HG03064 (cell line): Measurements from ENCODE around the gene SIAH1.
"Not testable (repeated sequence)": the region's sequence is repeated elsewhere in the genome, so short reads cannot be mapped to it uniquely, and the experiment has no call there.

Source experiments
- ATAC-seq: cut with Tn5 transposase; IDR thresholded peaks from one replicate; pipeline ENCODE4 v1.9.1; 2021; ENCODE audit warnings: low read depth; ENCODE audit not compliant: unreplicated experiment

The SIAH1 gene

DNA sequence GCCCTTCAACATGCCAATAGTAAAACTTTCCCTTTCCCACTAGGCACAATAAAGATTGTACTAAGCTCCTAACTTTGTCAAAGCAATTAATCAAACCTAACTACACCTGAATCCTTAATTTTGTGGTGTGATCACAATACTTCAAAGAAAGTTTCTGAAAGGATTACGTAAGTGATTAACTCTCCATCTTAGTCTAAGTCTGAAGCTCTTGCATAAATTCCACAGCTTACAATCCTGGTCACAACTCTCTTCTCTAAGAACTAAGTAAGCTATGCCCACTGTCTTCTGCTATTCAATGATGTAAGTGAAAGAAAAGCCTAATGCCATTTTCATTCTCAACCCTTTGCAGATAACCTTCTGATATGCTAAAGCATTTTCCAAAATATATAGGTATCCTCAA, 15.4 kb downstream of the SIAH1 start:
- ATAC-seq = no peak

DNA sequence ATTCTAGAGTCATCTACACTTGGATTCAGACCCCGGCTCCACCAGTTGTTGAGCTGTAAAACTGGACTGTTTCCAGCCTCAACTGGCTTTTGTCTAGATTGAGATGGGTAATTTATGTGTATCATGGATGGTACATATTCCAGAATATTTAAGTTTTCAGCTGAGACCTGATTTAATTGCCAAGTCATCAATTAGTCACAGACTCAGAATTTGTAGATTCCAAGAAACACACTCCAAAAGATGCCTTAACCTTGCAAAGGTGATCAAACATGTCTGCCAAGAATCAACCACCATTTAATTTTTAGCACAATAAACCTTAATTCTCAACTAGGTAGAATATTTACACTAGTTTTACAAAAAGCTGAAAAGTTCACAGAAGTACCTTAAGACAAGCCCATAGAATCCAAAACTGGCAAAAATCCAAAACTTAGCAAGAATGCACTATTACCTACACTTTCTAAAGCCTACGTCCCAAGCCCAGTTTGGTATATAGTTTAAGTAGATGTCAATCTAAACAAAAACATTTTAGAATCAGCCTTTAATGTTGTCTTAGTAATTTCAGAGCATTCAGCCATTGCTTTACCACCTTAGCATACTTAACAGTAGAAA, 17.7 kb downstream of the SIAH1 start:
- ATAC-seq = no peak

- peak; percentile 57 for ATAC-seq
Observed at GRCh38 chr16:48366165-48367093, 18.8 kb downstream of the SIAH1 start.

DNA sequence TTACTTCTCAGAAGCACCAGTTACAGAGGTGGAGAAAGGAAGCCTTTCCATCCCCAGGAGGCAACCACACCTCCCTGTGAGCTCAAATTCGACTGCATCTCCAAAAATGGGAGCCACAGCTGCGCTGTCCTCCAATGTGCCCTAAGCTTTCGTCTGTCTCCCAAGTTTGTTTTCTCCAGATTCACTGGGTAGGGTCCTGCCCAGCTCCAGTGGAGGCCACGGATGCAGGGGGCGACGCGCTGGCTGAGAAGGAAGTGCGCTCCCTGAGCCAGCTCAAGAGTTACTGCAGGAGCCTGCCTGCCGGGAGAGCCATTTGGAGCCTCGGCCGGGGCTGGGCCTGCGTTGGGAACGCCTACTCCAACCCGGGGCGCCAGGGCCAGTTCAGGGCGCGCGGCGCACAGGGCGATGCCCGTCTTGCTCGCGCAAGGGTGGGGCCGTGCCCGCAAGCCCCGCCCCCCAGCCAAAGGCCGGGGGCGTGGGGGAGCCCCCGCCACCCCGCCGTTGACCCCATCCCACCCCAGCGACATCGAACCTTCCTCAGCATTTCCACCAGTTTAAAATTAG, 19.5 kb downstream of the SIAH1 start:
- ATAC-seq = peak; percentile 86

GRCh38 chr16:48365025-48365600, 20.1 kb downstream of the SIAH1 start:
- no peak for ATAC-seq

DNA sequence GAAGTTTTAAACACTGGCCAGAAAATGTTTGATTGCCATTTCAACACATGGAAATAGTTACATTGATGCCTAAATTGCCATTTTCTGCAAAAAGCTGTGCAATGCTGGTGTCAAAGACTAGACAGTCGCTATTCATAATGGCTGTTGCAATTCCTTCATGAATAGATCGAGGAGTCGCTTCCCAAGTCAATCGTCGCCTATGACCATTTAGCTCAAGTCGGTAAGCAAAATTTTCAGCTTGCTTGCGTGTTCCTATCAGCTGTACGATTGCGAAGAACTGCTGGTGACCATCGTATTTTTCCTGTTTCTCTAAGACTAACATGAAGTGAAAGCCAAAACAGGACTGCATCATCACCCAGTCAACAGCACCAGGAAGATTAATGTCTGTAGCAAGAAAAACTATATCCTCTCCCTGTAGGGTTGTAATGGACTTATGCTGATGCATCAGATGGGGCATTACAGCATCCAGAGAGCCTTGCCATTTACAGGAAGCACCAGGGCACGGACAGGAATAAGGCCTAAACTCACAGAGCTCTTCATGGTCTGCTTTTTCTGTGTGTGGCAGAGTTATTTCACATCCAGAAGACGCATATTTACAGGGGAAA, 23.6 kb downstream of the SIAH1 start:
- no peak for ATAC-seq

DNA sequence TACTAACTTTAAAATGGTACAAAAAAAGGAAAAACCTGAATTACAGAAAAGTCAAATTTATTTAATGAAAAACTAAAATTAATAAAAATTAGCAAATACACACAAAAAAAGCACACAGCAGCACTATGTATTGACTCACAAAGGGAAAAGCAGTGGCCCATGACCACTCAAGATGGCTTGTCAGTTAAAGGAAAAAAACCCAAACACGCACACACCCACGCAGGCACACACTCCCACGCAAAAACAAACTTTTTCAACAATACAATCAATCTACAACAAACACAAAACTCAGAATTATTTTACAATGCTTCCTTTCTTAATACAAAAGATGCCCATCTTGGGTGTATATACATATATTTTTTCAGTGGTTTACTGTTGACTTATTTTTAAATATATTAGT, 24.2 kb downstream of the SIAH1 start:
- no peak for ATAC-seq

DNA sequence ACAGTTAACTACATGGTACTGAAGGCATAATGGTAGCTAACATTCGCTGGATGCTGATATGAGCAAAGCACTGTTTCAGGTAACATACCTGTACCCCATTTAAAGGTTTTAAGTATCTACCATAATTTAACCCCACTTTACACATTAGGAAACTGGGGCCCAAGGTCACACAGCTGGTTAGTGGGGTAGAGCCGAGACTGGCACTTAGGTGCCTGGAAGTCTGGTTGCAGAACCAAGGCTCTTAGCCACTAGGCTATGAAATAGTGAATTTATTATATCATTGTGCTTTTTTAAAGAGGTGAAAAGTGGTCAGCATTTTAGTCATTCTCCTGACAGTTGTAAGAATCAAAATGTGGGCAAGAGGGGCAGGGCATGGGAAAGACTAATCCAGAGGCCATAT, 25.2 kb downstream of the SIAH1 start:
- no peak for ATAC-seq

- ATAC-seq = no peak
Observed at GRCh38 chr16:48358419-48358818, 26.8 kb downstream of the SIAH1 start.

DNA sequence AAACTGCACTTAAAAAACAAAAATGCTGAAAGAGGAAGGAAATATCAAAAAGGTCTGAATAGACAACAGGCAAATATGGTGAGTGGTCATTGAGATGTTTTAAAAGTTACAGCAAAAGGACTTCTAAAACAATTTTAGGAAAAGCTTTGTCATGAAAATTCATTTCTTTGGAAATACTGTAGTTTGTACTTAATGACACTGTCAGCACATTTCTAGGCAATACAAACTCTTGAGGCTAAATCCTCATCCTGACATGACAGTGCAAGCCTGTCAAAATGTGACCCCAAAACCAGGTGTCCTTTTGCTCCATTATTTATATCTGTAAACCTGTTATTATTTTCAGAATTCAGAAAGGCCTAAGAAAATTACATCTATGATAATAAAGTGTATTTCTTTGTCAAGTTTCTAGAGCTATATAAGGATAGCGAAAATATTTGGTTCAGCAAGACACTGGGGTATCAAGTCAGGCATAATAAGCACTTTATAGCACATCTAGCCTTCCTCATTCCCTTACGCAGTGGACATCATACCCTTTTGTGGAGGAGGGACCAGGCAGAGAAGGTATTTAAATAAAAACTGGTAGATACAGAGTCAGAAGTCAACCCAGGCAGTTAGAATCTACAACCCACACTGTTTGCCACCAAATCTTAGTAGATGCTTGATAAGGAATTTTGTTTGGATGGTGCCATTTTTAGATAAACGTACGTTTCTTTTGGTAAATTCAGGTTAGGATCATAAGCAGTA, 28.4 kb downstream of the SIAH1 start:
- no peak for ATAC-seq

GRCh38 chr16:48354877-48355855, 30.0 kb downstream of the SIAH1 start:
- no peak for ATAC-seq

DNA sequence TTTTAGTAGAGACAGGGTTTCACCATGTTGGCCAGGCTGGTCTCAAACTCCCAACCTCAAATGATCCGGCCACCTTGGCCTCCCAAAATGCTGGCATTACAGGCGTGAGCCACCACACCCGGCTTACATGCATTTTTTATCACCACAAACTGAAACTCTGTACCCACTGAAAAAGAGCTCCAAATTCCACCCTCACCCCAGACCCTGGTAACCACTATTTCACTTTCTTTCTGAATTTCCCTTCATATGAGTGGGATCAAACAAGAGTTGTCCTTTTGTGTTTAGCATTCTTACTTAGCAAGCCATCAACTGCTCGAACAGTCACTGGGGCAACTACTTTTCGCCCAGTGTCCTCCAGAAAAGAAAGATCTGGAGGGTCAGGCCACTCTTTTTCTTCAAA, 30.8 kb downstream of the SIAH1 start:
- ATAC-seq = not testable (repeated sequence)

DNA sequence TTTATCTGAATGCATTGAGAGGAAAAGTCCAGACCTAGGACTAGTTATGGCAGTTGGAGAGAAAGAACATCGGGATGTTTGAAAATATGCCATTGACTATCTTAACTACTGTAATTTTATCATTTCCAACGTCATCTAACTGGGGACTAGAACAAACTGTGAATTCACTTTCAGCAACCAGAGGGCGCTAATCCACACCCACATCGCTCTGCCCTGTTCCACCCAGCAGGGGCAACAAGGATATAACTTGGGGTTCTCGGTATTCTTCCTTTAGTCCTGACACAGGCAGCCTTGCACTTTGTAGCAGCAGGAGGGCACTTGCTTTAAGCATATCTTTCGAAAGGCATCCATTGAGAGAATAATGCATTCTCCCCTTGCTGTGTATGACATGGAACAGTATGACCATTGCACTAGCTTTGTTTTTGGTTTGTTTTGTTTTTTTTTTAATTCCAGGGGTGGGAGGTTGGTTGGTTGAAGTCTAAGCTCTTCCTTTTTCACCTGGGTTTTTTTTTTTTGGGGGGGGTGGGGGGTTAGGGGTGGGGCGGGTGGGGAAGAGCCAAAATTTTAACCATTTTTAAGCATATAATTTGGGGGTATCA, 31.5 kb downstream of the SIAH1 start:
- ATAC-seq = no peak

DNA sequence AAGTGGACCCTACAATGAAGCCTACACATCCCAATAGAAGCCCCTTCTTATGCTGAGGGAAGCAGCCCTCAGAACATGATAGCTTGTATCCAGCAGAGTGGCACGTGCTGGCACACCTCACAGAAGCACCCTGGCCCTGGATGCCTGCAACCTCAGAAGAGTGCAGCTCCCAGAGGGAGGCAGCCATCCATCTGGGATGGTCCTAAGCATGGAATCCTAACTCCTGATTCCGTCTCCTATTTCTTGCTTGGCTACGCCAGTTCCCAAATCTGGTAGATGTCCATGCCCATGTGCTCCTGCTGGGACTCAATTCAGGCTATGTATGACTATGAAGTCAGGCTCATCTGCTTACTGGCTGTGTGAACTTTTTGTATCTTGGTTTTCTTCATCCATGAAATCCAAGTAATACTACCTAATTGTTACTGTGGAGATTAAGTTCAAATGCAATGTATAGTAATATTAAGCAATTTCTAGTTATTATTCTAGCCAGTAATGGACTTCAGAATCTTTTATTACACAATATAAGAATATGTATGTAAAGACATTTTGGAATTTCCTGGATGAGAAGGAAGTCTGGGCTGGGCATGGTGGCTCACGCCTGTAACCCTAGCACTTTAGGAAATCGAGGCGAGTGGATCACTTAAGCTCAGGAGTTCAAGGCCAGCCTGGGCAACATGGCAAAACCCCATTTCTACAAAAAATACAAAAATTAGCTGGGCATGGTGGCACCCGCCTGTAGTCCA, 32.4 kb downstream of the SIAH1 start:
- ATAC-seq = no peak

GRCh38 chr16:48350736-48351135, 34.5 kb downstream of the SIAH1 start:
- ATAC-seq = no peak

- ATAC-seq = no peak
Observed at GRCh38 chr16:48347980-48348379, 37.2 kb downstream of the SIAH1 start.

- ATAC-seq = no peak
Observed at GRCh38 chr16:48347191-48347865, 37.9 kb downstream of the SIAH1 start.
